Measurements from ENCODE around the gene RHBG.
"Not testable (repeated sequence)": the region's sequence is repeated elsewhere in the genome, so short reads cannot be mapped to it uniquely, and the experiment has no call there.

Gene RHBG, protein sequence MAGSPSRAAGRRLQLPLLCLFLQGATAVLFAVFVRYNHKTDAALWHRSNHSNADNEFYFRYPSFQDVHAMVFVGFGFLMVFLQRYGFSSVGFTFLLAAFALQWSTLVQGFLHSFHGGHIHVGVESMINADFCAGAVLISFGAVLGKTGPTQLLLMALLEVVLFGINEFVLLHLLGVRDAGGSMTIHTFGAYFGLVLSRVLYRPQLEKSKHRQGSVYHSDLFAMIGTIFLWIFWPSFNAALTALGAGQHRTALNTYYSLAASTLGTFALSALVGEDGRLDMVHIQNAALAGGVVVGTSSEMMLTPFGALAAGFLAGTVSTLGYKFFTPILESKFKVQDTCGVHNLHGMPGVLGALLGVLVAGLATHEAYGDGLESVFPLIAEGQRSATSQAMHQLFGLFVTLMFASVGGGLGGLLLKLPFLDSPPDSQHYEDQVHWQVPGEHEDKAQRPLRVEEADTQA

DNA sequence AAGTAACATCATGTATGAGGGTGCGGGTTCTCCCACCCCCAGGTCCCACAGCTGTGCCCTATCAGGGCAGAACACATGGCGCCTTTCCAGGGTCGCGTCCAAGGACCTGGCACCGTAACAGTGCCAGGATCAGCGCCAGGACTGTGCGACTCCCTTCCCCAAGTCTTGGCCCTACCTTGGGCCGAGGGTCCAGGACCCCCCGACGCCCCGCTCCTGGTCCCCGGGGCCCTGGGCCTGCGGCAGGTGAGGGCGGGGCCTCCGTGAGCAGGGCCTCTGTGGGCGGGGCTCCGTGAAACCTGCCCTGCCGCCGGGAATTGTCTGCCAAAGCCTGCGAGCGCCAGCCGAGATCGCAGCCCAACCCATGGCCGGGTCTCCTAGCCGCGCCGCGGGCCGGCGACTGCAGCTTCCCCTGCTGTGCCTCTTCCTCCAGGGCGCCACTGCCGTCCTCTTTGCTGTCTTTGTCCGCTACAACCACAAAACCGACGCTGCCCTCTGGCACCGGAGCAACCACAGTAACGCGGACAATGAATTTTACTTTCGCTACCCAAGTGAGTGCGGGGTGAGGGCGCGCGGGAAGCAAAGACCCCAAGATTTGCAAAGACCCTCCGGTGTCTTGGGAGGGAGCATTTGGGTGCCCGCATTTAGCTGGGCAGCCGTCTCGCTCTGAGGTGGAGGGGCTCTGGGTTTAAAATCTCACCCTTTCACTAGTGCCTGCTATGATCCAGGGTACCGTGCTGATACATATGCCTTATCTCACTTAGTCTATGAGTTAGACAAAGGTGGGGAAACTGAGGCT, at the start of gene RHBG:
RHBG (plus strand) TSS at position 323 of the 796 bp plus-strand sequence; CDS start at position 362, 39 bp downstream.
- Histone ChIP-seq H3K27me3 (replicated peaks; ENCODE audit: control insufficient read depth, insufficient read depth, low read length) (no peaks in the 10 kb centered on the region; the same call in none of the 2 replicates), H3K4me3 (replicated peaks; ENCODE audit: low read depth, low read length) (no peak within 1 kb of the TSS), H3K36me3 (ENCODE audit: control insufficient read depth, insufficient read depth, low read length) (no peaks in the 10 kb centered on the region)
- TF ChIP-seq, protein P1, sequence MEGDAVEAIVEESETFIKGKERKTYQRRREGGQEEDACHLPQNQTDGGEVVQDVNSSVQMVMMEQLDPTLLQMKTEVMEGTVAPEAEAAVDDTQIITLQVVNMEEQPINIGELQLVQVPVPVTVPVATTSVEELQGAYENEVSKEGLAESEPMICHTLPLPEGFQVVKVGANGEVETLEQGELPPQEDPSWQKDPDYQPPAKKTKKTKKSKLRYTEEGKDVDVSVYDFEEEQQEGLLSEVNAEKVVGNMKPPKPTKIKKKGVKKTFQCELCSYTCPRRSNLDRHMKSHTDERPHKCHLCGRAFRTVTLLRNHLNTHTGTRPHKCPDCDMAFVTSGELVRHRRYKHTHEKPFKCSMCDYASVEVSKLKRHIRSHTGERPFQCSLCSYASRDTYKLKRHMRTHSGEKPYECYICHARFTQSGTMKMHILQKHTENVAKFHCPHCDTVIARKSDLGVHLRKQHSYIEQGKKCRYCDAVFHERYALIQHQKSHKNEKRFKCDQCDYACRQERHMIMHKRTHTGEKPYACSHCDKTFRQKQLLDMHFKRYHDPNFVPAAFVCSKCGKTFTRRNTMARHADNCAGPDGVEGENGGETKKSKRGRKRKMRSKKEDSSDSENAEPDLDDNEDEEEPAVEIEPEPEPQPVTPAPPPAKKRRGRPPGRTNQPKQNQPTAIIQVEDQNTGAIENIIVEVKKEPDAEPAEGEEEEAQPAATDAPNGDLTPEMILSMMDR (IDR thresholded peaks at IDR 0.05; ENCODE audit: insufficient read depth, low read length, poor library complexity, severe bottlenecking) = no peak
- DNase-seq (ENCODE audit: extremely low read depth, insufficient read length) = no peak

DNA sequence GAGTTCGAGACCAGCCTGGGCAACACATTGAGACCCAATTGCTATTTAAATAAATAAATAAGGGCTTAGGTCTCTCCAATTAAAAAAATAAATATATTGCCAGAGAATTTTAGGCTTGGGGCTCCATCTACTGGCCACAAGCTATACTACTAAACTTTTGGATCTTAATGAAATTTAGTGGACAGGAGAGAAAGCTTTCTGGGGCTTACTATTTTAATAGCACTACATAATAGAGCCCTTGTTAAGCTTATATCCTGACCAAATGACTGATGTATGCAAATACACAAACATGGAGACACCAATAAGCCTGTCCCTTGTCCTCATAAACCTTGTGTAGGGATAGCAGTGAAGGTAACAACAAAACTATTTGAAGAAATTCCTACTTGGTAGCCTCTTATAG, 49.3 kb upstream of the RHBG start:
- peaks cover 30% of the 10 kb centered on the region for H3K36me3 ChIP-seq (ENCODE audit: control insufficient read depth, insufficient read depth, low read length)
- H3K27me3 ChIP-seq (replicated peaks; ENCODE audit: control insufficient read depth, insufficient read depth, low read length) = no peaks in the 10 kb centered on the region
- TF ChIP-seq, protein P1 (IDR thresholded peaks at IDR 0.05; ENCODE audit: insufficient read depth, low read length, poor library complexity, severe bottlenecking) = peak; percentile 53
- H3K4me3 ChIP-seq (replicated peaks; ENCODE audit: low read depth, low read length) = no peak overlapping the region
- DNase-seq (ENCODE audit: extremely low read depth, insufficient read length) = no peak

DNA sequence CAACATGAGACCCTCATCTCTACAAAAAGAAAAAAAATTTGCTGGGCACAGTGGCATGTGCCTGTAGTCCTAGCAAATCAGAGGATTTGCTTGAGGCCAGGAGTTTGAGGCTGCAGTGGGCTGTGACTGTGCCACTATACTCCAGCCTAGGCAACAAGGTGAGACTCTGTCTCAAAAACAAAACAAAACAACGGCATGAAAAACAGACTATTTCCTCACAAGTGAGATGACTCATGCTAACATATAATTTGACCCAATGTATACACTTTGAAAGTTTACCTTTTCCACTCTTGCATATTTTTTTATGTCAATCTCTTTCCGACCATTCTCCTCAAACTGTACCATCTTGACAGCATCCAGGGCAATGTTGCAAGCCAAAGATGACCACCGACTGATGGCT, 48.5 kb upstream of the RHBG start:
- no peaks in the 10 kb centered on the region for H3K27me3 ChIP-seq (replicated peaks; ENCODE audit: control insufficient read depth, insufficient read depth, low read length)
- TF ChIP-seq, protein P1 (IDR thresholded peaks at IDR 0.05; ENCODE audit: insufficient read depth, low read length, poor library complexity, severe bottlenecking) = no peak
- DNase-seq (ENCODE audit: extremely low read depth, insufficient read length) = no peak
- no peak overlapping the region for H3K4me3 ChIP-seq (replicated peaks; ENCODE audit: low read depth, low read length)
- H3K36me3 ChIP-seq (ENCODE audit: control insufficient read depth, insufficient read depth, low read length) = peaks cover 32% of the 10 kb centered on the region

DNA sequence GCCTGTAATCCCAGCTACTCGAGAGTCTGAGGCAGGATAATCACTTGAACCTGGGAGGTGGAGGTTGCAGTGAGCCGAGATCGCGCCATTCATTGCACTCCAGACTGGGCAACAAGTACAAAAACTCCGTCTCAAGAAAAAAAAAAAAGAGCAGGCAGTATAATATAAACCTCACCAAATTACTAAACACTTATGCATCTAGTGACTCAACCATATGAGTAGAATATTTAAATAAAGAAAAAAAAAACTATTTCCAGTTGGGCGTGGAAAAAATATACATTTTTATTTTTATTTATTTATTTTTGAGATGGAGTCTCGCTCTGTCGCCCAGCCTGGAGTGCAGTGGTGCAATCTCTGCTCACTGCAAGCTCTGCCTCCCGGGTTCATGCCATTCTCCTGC, 45.8 kb upstream of the RHBG start:
- not testable (repeated sequence) for DNase-seq (ENCODE audit: extremely low read depth, insufficient read length); H3K27me3 ChIP-seq (replicated peaks; ENCODE audit: control insufficient read depth, insufficient read depth, low read length); H3K4me3 ChIP-seq (replicated peaks; ENCODE audit: low read depth, low read length)
- H3K36me3 ChIP-seq (ENCODE audit: control insufficient read depth, insufficient read depth, low read length) = peaks cover 26% of the 10 kb centered on the region

DNA sequence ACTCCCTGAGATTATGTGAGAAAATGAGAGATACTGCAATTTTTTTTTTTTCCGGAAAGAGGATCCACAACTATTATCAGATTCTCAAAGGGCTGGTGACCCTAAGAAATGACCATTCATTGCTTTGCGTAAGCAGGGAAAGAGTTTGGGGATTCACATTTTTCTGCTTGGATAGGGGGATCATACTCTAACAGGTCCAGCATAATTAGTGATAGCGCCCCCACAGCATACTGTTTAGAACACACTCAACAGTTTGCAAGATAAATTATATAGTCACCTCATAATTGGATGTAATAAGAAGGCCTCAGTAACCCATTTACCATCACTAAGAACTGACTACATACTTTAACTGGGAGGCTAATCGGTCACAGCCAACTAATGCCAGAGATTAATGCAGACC, 32.8 kb upstream of the RHBG start:
- peaks cover 11% of the 10 kb centered on the region for H3K36me3 ChIP-seq (ENCODE audit: control insufficient read depth, insufficient read depth, low read length)
- DNase-seq (ENCODE audit: extremely low read depth, insufficient read length) = no peak
- peak overlapping the region; percentile 84 for H3K4me3 ChIP-seq (replicated peaks; ENCODE audit: low read depth, low read length)
- TF ChIP-seq, protein P1 (IDR thresholded peaks at IDR 0.05; ENCODE audit: insufficient read depth, low read length, poor library complexity, severe bottlenecking) = peak; percentile 37
- no peaks in the 10 kb centered on the region for H3K27me3 ChIP-seq (replicated peaks; ENCODE audit: control insufficient read depth, insufficient read depth, low read length)

All from GM06990 (cell line).